H9 (cell line): ENCODE results near the gene KCNH5. TPM values are rescaled to one million over a fixed set of nuclear protein-coding genes. Genes with fewer than 3 reads are reported as not detected.

ENCODE experiments used
- DNase-seq: peaks from one replicate; pipeline ENCODE4 v3.0.0-alpha.2; 2017
- H2AFZ ChIP-seq: one replicate; pipeline ENCODE4 v1.6.1; 2013; ENCODE audit warnings: mild to moderate bottlenecking, low read length, control low read depth, moderate library complexity
- H2AK5ac ChIP-seq: 2 replicates; pipeline ENCODE4 v1.6.1; 2013; ENCODE audit warnings: low read length, control low read depth, mixed read lengths; ENCODE audit not compliant: insufficient read length
- H2BK120ac ChIP-seq: one replicate; pipeline ENCODE4 v1.6.1; 2013; ENCODE audit warnings: low read depth, mild to moderate bottlenecking, low read length, control low read depth, inconsistent platforms; ENCODE audit not compliant: poor library complexity, severe bottlenecking
- H2BK12ac ChIP-seq: 2 replicates; pipeline ENCODE4 v1.6.1; 2013; ENCODE audit warnings: low read length, control low read depth, mixed read lengths, low read depth; ENCODE audit not compliant: insufficient read length
- H2BK15ac ChIP-seq: 2 replicates; pipeline ENCODE4 v1.6.1; 2013; ENCODE audit warnings: low read depth, low read length, control low read depth
- H2BK20ac ChIP-seq: one replicate; pipeline ENCODE4 v1.6.1; 2013; ENCODE audit warnings: low read depth, mild to moderate bottlenecking, low read length, control low read depth, inconsistent platforms; ENCODE audit not compliant: poor library complexity, severe bottlenecking
- H2BK5ac ChIP-seq: 2 replicates; pipeline ENCODE4 v1.6.1; 2013; ENCODE audit warnings: low read length, control low read depth, mixed read lengths; ENCODE audit not compliant: insufficient read length
- H3K14ac ChIP-seq: 2 replicates; pipeline ENCODE4 v1.6.1; 2013; ENCODE audit warnings: low read length, control low read depth; ENCODE audit not compliant: insufficient read depth
- H3K18ac ChIP-seq: 2 replicates; pipeline ENCODE4 v1.6.1; 2013; ENCODE audit warnings: low read depth, mild to moderate bottlenecking, mixed read lengths, low read length, control low read depth; ENCODE audit not compliant: insufficient read length
- H3K23ac ChIP-seq: 2 replicates; pipeline ENCODE4 v1.6.1; 2013; ENCODE audit warnings: low read length, control low read depth, mixed read lengths, low read depth; ENCODE audit not compliant: insufficient read length
- H3K23me2 ChIP-seq: 2 replicates; pipeline ENCODE4 v1.6.1; 2013; ENCODE audit warnings: low read depth, mild to moderate bottlenecking, mixed read lengths, low read length, control low read depth; ENCODE audit not compliant: insufficient read length, poor library complexity, severe bottlenecking
- H3K27ac ChIP-seq: 2 replicates; pipeline ENCODE4 v1.5.1; 2013; ENCODE audit warnings: low read length, control low read depth, mixed read lengths, low read depth; ENCODE audit not compliant: insufficient read length
- H3K27me3 ChIP-seq: 2 replicates; pipeline ENCODE4 v1.6.1; 2013; ENCODE audit warnings: low read length, control low read depth, inconsistent platforms; ENCODE audit not compliant: insufficient read depth
- H3K4ac ChIP-seq: 2 replicates; pipeline ENCODE4 v1.6.1; 2013; ENCODE audit warnings: low read depth, mild to moderate bottlenecking, control low read depth, inconsistent platforms, low read length, moderate library complexity
- H3K4me1 ChIP-seq: 2 replicates; pipeline ENCODE4 v1.6.1; 2013; ENCODE audit warnings: low read length, control low read depth, inconsistent platforms; ENCODE audit not compliant: insufficient read depth
- H3K4me2 ChIP-seq: 2 replicates; pipeline ENCODE4 v1.6.1; 2013; ENCODE audit warnings: low read length, control low read depth, mixed read lengths; ENCODE audit not compliant: insufficient read length, insufficient read depth
- H3K56ac ChIP-seq: 2 replicates; pipeline ENCODE4 v1.6.1; 2013; ENCODE audit warnings: low read depth, mild to moderate bottlenecking, mixed read lengths, low read length, control low read depth; ENCODE audit not compliant: insufficient read length
- H3K79me1 ChIP-seq: 2 replicates; pipeline ENCODE4 v1.6.1; 2013; ENCODE audit warnings: low read depth, mild to moderate bottlenecking, moderate library complexity, low read length, control low read depth, inconsistent platforms; ENCODE audit not compliant: insufficient read depth, poor library complexity, severe bottlenecking
- H3K79me2 ChIP-seq: 2 replicates; pipeline ENCODE4 v1.6.1; 2013; ENCODE audit warnings: low read length, control low read depth, inconsistent platforms; ENCODE audit not compliant: insufficient read depth
- H3K9ac ChIP-seq: 2 replicates; pipeline ENCODE4 v1.6.1; 2013; ENCODE audit warnings: low read length, control low read depth, mixed read lengths; ENCODE audit not compliant: insufficient read length; ENCODE audit errors: extremely low read depth
- H3K9me3 ChIP-seq: one replicate; pipeline ENCODE4 v1.6.1; 2013; ENCODE audit warnings: low read depth, low read length, inconsistent platforms; ENCODE audit not compliant: control insufficient read depth
- H3T11ph ChIP-seq: one replicate; pipeline ENCODE4 v1.6.1; 2013; ENCODE audit warnings: mild to moderate bottlenecking, low read length, control low read depth, inconsistent platforms
- H4K20me1 ChIP-seq: one replicate; pipeline ENCODE4 v1.6.1; 2013; ENCODE audit not compliant: control insufficient read depth, insufficient read length, insufficient read depth
- H4K5ac ChIP-seq: 2 replicates; pipeline ENCODE4 v1.6.1; 2013; ENCODE audit warnings: low read depth, mild to moderate bottlenecking, mixed read lengths, low read length, control low read depth; ENCODE audit not compliant: insufficient read length
- H4K8ac ChIP-seq: replicated peaks from 2 replicates; pipeline ENCODE4 v1.6.1; 2013; ENCODE audit warnings: low read length, control low read depth, mixed read lengths, low read depth; ENCODE audit not compliant: insufficient read length
- H4K91ac ChIP-seq: 2 replicates; pipeline ENCODE4 v1.6.1; 2013; ENCODE audit warnings: low read depth, mild to moderate bottlenecking, moderate library complexity, mixed read lengths, low read length, control low read depth; ENCODE audit not compliant: insufficient read length
- H3K27ac Mint-ChIP-seq, 3 experiments: 2 replicates in 2 of 3; 3 replicates in 1 of 3; pipeline ENCODE4 v1.8.0; 2020 to 2021; ENCODE audit warnings: mixed read lengths in 3 of 3, mild to moderate bottlenecking in 1 of 3, moderate library complexity in 1 of 3
- H3K27me3 Mint-ChIP-seq: 2 replicates; pipeline ENCODE4 v1.8.0; 2021; ENCODE audit warnings: low read depth, mild to moderate bottlenecking, moderate library complexity, mixed read lengths
- H3K36me3 Mint-ChIP-seq, 3 experiments: 2 replicates in 2 of 3; 3 replicates in 1 of 3; pipeline ENCODE4 v1.8.0; 2020 to 2021; ENCODE audit warnings: low read depth in 3 of 3, mixed read lengths in 3 of 3; ENCODE audit not compliant: insufficient read depth in 1 of 3
- H3K4me1 Mint-ChIP-seq, 2 experiments: 2 replicates each; pipeline ENCODE4 v1.8.0; 2020; ENCODE audit warnings: mixed read lengths in 2 of 2
- H3K4me3 Mint-ChIP-seq, 2 experiments: 2 replicates in 1 of 2; 3 replicates in 1 of 2; pipeline ENCODE4 v1.8.0; 2020 to 2021; ENCODE audit warnings: mild to moderate bottlenecking in 2 of 2, mixed read lengths in 2 of 2, moderate library complexity in 1 of 2
- H3K9me3 Mint-ChIP-seq, 2 experiments: 2 replicates in 1 of 2; 3 replicates in 1 of 2; pipeline ENCODE4 v1.8.0; 2020; ENCODE audit warnings: mild to moderate bottlenecking in 2 of 2, mixed read lengths in 2 of 2, moderate library complexity in 1 of 2
- CTCF ChIP-seq: fragments of 200-600 bp; sonication (generic); conservative IDR thresholded peaks from 3 replicates; pipeline ENCODE4 v1.8.0; 2021; ENCODE audit warnings: antibody characterized with exemption, mild to moderate bottlenecking
- WGBS: extraction: QIAGEN DNeasy Blood & Tissue Kit; methylation state at CpG from one replicate; pipeline ENCODE4 v1.1.7; 2013; ENCODE audit warnings: missing lambda C conversion rate, low lambda C conversion rate, mixed read lengths; ENCODE audit not compliant: insufficient read length; ENCODE audit errors: extremely low coverage; 5-methylcytosine and 5-hydroxymethylcytosine counted together
- total RNA-seq: library from RNA; stranded (reverse); gene quantifications from 2 replicates; pipeline ENCODE4 v1.2.1, GENCODE V29; 2021

The KCNH5 gene
- total RNA-seq, 1 experiment from 2014 or later = 0.42 TPM

- H2BK5ac ChIP-seq = no peak overlapping the region
- peaks cover 2% of the 10 kb centered on the region; the same call in 1 of the 2 replicates for H3K4me1 ChIP-seq
- no peak for DNase-seq
- Mint-ChIP-seq H3K27me3 (peaks cover 54% of the 10 kb centered on the region), H3K4me3 (no peak overlapping the region), H3K9me3 (peaks cover 8 to 21% of the 10 kb centered on the region in 2 experiments), H3K4me1 (peaks cover 23 to 45% of the 10 kb centered on the region in 2 experiments), H3K27ac (no peak overlapping the region), H3K36me3 (peaks cover 0 to 15% (median 4%) of the 10 kb centered on the region in 3 experiments; a peak in 5 of 7 replicates)
- H3K79me2 ChIP-seq = no peaks in the 10 kb centered on the region
- no peak overlapping the region for H3K27ac ChIP-seq
- H2BK120ac ChIP-seq = no peak overlapping the region
- H2AK5ac ChIP-seq = no peak overlapping the region
- no peak overlapping the region for H4K8ac ChIP-seq
- no peaks in the 10 kb centered on the region for H4K20me1 ChIP-seq
- H4K91ac ChIP-seq = no peak overlapping the region
- H3K56ac ChIP-seq = no peak overlapping the region
- H3K4ac ChIP-seq = no peak overlapping the region
- TF ChIP-seq CTCF = no peak
- H4K5ac ChIP-seq = no peak overlapping the region
- no peak overlapping the region for H2BK20ac ChIP-seq
- H3T11ph ChIP-seq = no peak overlapping the region
- H3K23me2 ChIP-seq = no peaks in the 10 kb centered on the region
- H3K27me3 ChIP-seq = no peaks in the 10 kb centered on the region
- no peak overlapping the region for H2BK12ac ChIP-seq
- no peaks in the 10 kb centered on the region for H3K9me3 ChIP-seq
- no CpG with 5 or more reads among the region's 2 CpGs for WGBS
- no peak overlapping the region for H3K14ac ChIP-seq
- H2AFZ ChIP-seq = no peak overlapping the region
- H3K9ac ChIP-seq = no peak overlapping the region
- H3K4me2 ChIP-seq = no peak overlapping the region
- no peak overlapping the region for H3K23ac ChIP-seq
- H3K79me1 ChIP-seq = no peaks in the 10 kb centered on the region
- H2BK15ac ChIP-seq = no peak overlapping the region
- no peak overlapping the region for H3K18ac ChIP-seq
Observed at GRCh38 chr14:62778310-62778709, 266.9 kb downstream of the KCNH5 start.
